ENCODE measurements around the gene B4GALNT2.
"Not testable (repeated sequence)": the region's sequence is repeated elsewhere in the genome, so short reads cannot be mapped to it uniquely, and the experiment has no call there.

Gene B4GALNT2

GRCh38 chr17:49132699-49133364 lies at the start of gene B4GALNT2:
B4GALNT2 (plus strand) TSS chr17:49132769; CDS start chr17:49132793, 24 bp downstream.
- in situ Hi-C loops (cut with MboI; ENCODE audit: low sequenced_read_pairs), result no loop called here

GRCh38 chr17:49085046-49085445 lies 47.5 kb upstream of the B4GALNT2 start:
- in situ Hi-C loops (cut with MboI; ENCODE audit: low sequenced_read_pairs), result not testable (repeated sequence)

GRCh38 chr17:49085565-49086315 lies 46.8 kb upstream of the B4GALNT2 start:
- in situ Hi-C loops (cut with MboI; ENCODE audit: low sequenced_read_pairs), result no loop called here

GRCh38 chr17:49086316-49086605 lies 46.3 kb upstream of the B4GALNT2 start:
- in situ Hi-C loops (cut with MboI; ENCODE audit: low sequenced_read_pairs), result no loop called here

GRCh38 chr17:49086649-49087048 lies 45.9 kb upstream of the B4GALNT2 start:
- in situ Hi-C loops (cut with MboI; ENCODE audit: low sequenced_read_pairs), result no loop called here

- in situ Hi-C loops (cut with MboI; ENCODE audit: low sequenced_read_pairs), result no loop called here
Measured at GRCh38 chr17:49089094-49089493, 43.5 kb upstream of the B4GALNT2 start.

- in situ Hi-C loops (cut with MboI; ENCODE audit: low sequenced_read_pairs), result no loop called here
Measured at GRCh38 chr17:49090878-49091594, 41.5 kb upstream of the B4GALNT2 start.

GRCh38 chr17:49093131-49093530 lies 39.4 kb upstream of the B4GALNT2 start:
- in situ Hi-C loops (cut with MboI; ENCODE audit: low sequenced_read_pairs), result no loop called here

- in situ Hi-C loops (cut with MboI; ENCODE audit: low sequenced_read_pairs), result no loop called here
Measured at GRCh38 chr17:49100601-49101000, 32.0 kb upstream of the B4GALNT2 start.

- in situ Hi-C loops (cut with MboI; ENCODE audit: low sequenced_read_pairs), result no loop called here
Measured at GRCh38 chr17:49101054-49101534, 31.5 kb upstream of the B4GALNT2 start.

GRCh38 chr17:49103360-49103759 lies 29.2 kb upstream of the B4GALNT2 start:
- in situ Hi-C loops (cut with MboI; ENCODE audit: low sequenced_read_pairs), result not testable (repeated sequence)

- in situ Hi-C loops (cut with MboI; ENCODE audit: low sequenced_read_pairs), result no loop called here
Measured at GRCh38 chr17:49104511-49105074, 28.0 kb upstream of the B4GALNT2 start.

GRCh38 chr17:49106321-49107210 lies 26.0 kb upstream of the B4GALNT2 start:
- in situ Hi-C loops (cut with MboI; ENCODE audit: low sequenced_read_pairs), result no loop called here

- in situ Hi-C loops (cut with MboI; ENCODE audit: low sequenced_read_pairs), result no loop called here
Measured at GRCh38 chr17:49107211-49107557, 25.4 kb upstream of the B4GALNT2 start.

GRCh38 chr17:49108318-49108717 lies 24.3 kb upstream of the B4GALNT2 start:
- in situ Hi-C loops (cut with MboI; ENCODE audit: low sequenced_read_pairs), result no loop called here

GRCh38 chr17:49110509-49110908 lies 22.1 kb upstream of the B4GALNT2 start:
- in situ Hi-C loops (cut with MboI; ENCODE audit: low sequenced_read_pairs), result no loop called here

GRCh38 chr17:49111934-49112333 lies 20.6 kb upstream of the B4GALNT2 start:
- in situ Hi-C loops (cut with MboI; ENCODE audit: low sequenced_read_pairs), result no loop called here

- in situ Hi-C loops (cut with MboI; ENCODE audit: low sequenced_read_pairs), result no loop called here
Measured at GRCh38 chr17:49112936-49113335, 19.6 kb upstream of the B4GALNT2 start.

- in situ Hi-C loops (cut with MboI; ENCODE audit: low sequenced_read_pairs), result no loop called here
Measured at GRCh38 chr17:49114703-49115102, 17.9 kb upstream of the B4GALNT2 start.

- in situ Hi-C loops (cut with MboI; ENCODE audit: low sequenced_read_pairs), result no loop called here
Measured at GRCh38 chr17:49117587-49118230, 14.9 kb upstream of the B4GALNT2 start.
